Ovary (tissue), 3 donors: ENCODE results near the gene XPO1.

Experiments used
- CTCF ChIP-seq, 3 donors: fragments of 450-650 bp in 2 of 3; fragments of 200-600 bp in 1 of 3; IDR thresholded peaks; one replicate each; pipeline versions ENCODE4 v1.5.1 to v1.8.0; 2016 to 2022; ENCODE audit warnings: antibody characterized with exemption in 3 of 3, mild to moderate bottlenecking in 1 of 3
- EP300 ChIP-seq: sonication (generic); formaldehyde crosslinking; IDR thresholded peaks from one replicate; pipeline ENCODE4 v1.6.1; 2017; ENCODE audit warnings: antibody characterized with exemption
- POLR2A ChIP-seq: fragments of 450-650 bp; IDR thresholded peaks from one replicate; pipeline ENCODE4 v1.6.1; 2017; ENCODE audit warnings: antibody characterized with exemption, mild to moderate bottlenecking, moderate library complexity
- donor health status: DM: no; HTN: no; CAD: no.

GRCh38 chr2:61543062-61543461, 4.9 kb upstream of the XPO1 start:
- no peak for TF ChIP-seq CTCF (IDR thresholded peaks at IDR 0.05)
- TF ChIP-seq POLR2A: no peak
- TF ChIP-seq EP300: no peak
